Measurements from ENCODE around the gene CD81. TPM values are rescaled to one million over a fixed set of nuclear protein-coding genes. Genes with fewer than 3 reads are reported as not detected.

CD81 gene
- total RNA-seq, 4 donors from 2014 or later = 327 to 576 (median 541) TPM

DNA sequence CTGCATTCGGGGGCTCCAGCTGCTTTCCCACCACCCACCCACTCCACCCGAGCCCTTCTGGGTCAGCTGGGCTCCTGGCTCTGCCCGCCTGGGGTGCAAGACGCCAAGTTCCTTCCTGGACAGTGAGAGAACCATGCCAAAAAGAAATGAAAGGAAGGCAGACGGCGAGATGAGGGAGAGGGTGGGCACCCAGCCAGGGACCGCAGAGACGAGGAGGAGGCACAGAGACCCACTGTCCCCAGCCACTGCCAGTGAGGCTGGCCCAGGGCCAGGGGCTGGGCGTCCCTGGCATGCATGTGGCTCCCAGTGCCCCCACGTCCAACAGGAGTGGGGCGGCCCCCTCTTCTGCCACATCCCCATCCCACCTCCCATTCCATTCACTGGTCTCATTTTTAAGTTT, 10.8 kb upstream of the CD81 start:
- H3K4me1 ChIP-seq = peaks cover 0 to 16% (median 0%) of the 10 kb centered on the region in 3 donors
- WGBS, 2 donors (ENCODE audit: low coverage in 1 of 2) = 32 to 71% methylated on average over 4 to 7 of the region's 11 CpGs
- H3K9me3 ChIP-seq = no peaks in the 10 kb centered on the region
- no peaks in the 10 kb centered on the region for H3K27me3 ChIP-seq
- peak overlapping the region in 1 of 4 donors; percentile 35 for H3K27ac ChIP-seq
- peak overlapping the region in 1 of 2 donors; percentile 8 for H3K4me3 ChIP-seq
- ATAC-seq = no peak
- H3K36me3 ChIP-seq = no peaks in the 10 kb centered on the region
- no peak for TF ChIP-seq POLR2A (IDR thresholded peaks at IDR 0.05)
- TF ChIP-seq CTCF (IDR thresholded peaks at IDR 0.05) = no peak
- TF ChIP-seq EP300 (IDR thresholded peaks at IDR 0.05) = no peak

DNA sequence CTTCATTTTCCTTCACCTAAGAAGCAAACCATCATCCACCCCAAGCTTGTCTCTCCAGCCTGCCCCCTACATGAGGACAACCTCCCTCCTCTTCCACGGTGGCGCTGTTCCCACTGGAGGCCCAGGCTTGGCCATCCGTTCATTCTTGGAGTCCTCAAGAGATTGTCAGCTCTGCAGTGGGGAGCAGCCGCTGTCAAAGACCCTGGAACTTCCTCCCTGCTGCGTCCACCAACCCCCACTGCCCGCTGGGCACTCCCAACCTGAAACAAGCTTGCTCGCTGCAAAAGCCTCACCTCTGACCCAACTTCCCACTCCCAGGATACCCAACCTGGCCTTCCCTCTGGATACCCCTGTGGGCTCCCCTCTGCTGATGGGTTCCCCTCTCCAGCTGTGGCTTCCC, 10.4 kb upstream of the CD81 start:
- TF ChIP-seq CTCF (IDR thresholded peaks at IDR 0.05) (no peak), POLR2AphosphoS5 (IDR thresholded peaks at IDR 0.05) (no peak), POLR2A (IDR thresholded peaks at IDR 0.05) (no peak), EP300 (IDR thresholded peaks at IDR 0.05) (no peak)
- 90 to 91% methylated on average over 6 of the region's 7 CpGs for WGBS, 2 donors (ENCODE audit: low coverage in 1 of 2)
- ATAC-seq = no peak
- Histone ChIP-seq H3K27ac (peak overlapping the region in 1 of 4 donors; percentile 35), H3K4me3 (no peak overlapping the region), H3K4me1 (peaks cover 0 to 16% (median 0%) of the 10 kb centered on the region in 3 donors), H3K36me3 (no peaks in the 10 kb centered on the region), H3K27me3 (no peaks in the 10 kb centered on the region), H3K9me3 (no peaks in the 10 kb centered on the region)

GRCh38 chr11:2367266-2368160, 9.6 kb upstream of the CD81 start:
- no peak for TF ChIP-seq CTCF (IDR thresholded peaks at IDR 0.05)
- no peak for TF ChIP-seq POLR2AphosphoS5 (IDR thresholded peaks at IDR 0.05)
- TF ChIP-seq POLR2A (IDR thresholded peaks at IDR 0.05) = no peak
- TF ChIP-seq EP300 (IDR thresholded peaks at IDR 0.05) = no peak
- Histone ChIP-seq H3K27ac (no peak overlapping the region), H3K4me3 (no peak overlapping the region), H3K4me1 (peaks cover 0 to 16% (median 0%) of the 10 kb centered on the region in 3 donors), H3K36me3 (no peaks in the 10 kb centered on the region), H3K27me3 (no peaks in the 10 kb centered on the region), H3K9me3 (no peaks in the 10 kb centered on the region)
- WGBS, 2 donors (ENCODE audit: low coverage in 1 of 2) = 100% methylated on average over 5 of the region's 17 CpGs; no CpG with 5 or more reads in 1 of the 2 donors
- no peak for ATAC-seq

- Histone ChIP-seq H3K27ac (no peak overlapping the region), H3K4me1 (peaks cover 0 to 16% (median 0%) of the 10 kb centered on the region in 3 donors), H3K27me3 (no peaks in the 10 kb centered on the region), H3K9me3 (no peaks in the 10 kb centered on the region), H3K36me3 (no peaks in the 10 kb centered on the region), H3K4me3 (no peak overlapping the region)
- no peak for ATAC-seq
- TF ChIP-seq POLR2A (IDR thresholded peaks at IDR 0.05) = no peak
- TF ChIP-seq EP300 (IDR thresholded peaks at IDR 0.05) = no peak
- no peak for TF ChIP-seq POLR2AphosphoS5 (IDR thresholded peaks at IDR 0.05)
- no peak for TF ChIP-seq CTCF (IDR thresholded peaks at IDR 0.05)
- WGBS, 2 donors (ENCODE audit: low coverage in 1 of 2) = 90% methylated on average over 2 of the region's 7 CpGs; no CpG with 5 or more reads in 1 of the 2 donors
These were observed 8.8 kb upstream of the CD81 start for GRCh38 chr11:2368178-2368850.

All from gastroesophageal sphincter (tissue), 4 donors.